GM13977 (cell line): Measurements from ENCODE around the gene CSTF2.

ENCODE experiments used
- DNase-seq: peaks from one replicate; pipeline ENCODE4 v3.0.0; 2012; ENCODE audit warnings: low spot score
- in situ Hi-C: fragments of 300-500 bp; cut with MboI; formaldehyde crosslinking; loops from one replicate; pipeline ENCODE4 v1.12.0; 2022; ENCODE audit warnings: low sequenced_read_pairs, low pct_unique_long_range_greater_than_20kb, mixed read lengths, inconsistent platforms; ENCODE audit not compliant: unreplicated experiment
- TF ChIP-seq, protein P1 (sequence below): IDR thresholded peaks from 2 replicates; pipeline ENCODE4 v1.5.1; 2012; ENCODE audit warnings: mild to moderate bottlenecking, control low read depth; ENCODE audit not compliant: insufficient read depth; ENCODE audit errors: extremely low read depth, missing control alignments

Gene CSTF2

DNA sequence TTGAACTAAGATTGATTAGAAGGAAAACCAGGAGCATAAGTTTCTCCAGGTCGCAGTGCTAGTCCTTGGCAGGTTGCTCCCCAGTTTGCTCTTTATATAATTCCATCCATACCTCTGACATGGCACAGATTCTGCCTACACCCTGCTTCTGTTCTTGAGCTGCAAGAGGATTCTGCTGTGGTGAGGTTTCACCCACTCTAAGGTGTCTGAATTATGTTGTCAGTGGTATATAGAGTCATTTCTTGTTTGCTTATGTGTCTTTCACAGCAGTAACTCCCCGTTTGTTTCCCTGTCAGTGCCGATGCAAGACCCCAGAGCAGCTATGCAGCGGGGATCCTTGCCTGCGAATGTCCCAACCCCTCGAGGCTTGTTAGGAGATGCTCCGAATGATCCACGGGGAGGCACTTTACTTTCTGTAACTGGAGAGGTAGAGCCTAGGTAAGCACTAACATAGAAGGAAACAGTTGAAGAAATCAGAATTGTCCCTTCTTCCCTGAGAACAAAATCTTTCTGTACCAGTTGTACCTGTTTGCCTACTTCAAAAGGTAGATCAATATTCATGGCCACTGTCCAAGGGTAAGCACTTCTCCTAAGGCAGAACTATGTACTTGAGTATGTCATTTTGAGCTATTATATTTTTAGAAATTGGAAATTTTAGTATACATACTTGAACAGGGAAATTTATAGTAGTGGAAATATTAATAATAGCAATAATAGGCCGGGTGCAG lies 11.2 kb downstream of the CSTF2 start:
- no peak for DNase-seq
- TF ChIP-seq, protein P1, sequence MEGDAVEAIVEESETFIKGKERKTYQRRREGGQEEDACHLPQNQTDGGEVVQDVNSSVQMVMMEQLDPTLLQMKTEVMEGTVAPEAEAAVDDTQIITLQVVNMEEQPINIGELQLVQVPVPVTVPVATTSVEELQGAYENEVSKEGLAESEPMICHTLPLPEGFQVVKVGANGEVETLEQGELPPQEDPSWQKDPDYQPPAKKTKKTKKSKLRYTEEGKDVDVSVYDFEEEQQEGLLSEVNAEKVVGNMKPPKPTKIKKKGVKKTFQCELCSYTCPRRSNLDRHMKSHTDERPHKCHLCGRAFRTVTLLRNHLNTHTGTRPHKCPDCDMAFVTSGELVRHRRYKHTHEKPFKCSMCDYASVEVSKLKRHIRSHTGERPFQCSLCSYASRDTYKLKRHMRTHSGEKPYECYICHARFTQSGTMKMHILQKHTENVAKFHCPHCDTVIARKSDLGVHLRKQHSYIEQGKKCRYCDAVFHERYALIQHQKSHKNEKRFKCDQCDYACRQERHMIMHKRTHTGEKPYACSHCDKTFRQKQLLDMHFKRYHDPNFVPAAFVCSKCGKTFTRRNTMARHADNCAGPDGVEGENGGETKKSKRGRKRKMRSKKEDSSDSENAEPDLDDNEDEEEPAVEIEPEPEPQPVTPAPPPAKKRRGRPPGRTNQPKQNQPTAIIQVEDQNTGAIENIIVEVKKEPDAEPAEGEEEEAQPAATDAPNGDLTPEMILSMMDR = no peak
- in situ Hi-C loops = no loop called here

DNA sequence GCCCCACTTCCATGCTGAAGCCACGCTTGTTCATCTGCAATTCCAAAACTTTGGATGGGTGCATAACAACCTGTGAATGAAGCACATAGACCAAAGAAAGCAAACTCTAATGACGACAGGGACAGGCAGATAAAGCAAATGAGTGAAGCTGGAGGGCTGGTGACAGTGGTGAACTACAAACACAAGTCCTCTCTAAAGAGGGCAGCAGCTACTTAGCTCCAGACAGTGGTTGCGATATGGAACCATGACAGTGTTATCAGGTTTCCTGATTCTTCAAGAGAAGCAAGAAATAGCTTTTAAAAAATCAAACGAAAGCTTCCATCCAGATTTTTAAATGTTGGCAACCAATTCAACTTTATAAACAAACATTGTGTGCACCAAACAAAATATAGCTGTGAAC lies 30.1 kb downstream of the CSTF2 start:
- no peak for DNase-seq
- TF ChIP-seq, protein P1 = no peak
- in situ Hi-C loops = no loop called here

DNA sequence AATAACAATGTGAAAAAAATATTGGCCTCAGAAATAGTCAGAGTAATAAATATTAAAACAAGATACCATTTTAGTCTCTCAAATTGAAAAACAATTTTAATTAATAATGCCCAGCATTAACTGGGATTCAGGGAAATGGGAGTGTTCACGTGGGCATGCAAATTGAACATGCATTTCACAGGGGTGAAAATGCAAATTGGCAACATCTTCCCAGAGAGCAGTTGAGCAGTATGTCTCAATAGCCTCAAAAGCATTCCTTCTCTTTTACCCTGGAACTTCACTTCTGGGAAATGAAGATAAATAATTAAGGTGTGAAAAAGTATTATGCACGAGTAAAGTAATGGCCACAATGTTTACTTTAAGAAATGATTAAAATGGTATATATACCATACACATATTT lies 32.6 kb downstream of the CSTF2 start:
- no peak for DNase-seq
- TF ChIP-seq, protein P1 = no peak
- in situ Hi-C loops = no loop called here

DNA sequence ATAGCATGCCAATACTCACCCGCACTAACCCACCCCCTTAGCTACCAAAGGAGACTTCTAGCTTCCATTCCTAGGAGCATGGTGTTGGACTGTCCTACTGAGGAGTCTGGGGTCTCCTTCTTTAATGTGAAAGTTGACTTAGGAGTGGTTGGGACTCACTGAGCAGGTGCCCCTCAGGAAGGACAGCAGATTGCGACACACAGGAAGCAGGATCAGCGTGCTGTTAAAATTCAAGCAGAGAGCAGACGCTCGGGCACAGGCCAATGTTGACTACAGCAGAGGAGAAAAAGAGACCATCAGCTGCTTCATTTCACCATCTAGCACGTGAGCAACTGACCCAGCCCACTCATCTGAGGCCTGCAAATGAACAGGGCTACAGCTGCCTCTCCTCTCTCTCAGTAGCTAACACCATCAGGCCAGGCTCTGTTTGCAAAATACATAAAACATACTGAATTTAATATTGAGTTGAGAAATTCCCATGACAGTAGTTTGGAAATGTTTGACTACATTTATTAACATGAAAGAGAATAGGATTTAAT lies 43.2 kb downstream of the CSTF2 start:
- in situ Hi-C loops = no loop called here
- DNase-seq = no peak
- TF ChIP-seq, protein P1 = no peak

DNA sequence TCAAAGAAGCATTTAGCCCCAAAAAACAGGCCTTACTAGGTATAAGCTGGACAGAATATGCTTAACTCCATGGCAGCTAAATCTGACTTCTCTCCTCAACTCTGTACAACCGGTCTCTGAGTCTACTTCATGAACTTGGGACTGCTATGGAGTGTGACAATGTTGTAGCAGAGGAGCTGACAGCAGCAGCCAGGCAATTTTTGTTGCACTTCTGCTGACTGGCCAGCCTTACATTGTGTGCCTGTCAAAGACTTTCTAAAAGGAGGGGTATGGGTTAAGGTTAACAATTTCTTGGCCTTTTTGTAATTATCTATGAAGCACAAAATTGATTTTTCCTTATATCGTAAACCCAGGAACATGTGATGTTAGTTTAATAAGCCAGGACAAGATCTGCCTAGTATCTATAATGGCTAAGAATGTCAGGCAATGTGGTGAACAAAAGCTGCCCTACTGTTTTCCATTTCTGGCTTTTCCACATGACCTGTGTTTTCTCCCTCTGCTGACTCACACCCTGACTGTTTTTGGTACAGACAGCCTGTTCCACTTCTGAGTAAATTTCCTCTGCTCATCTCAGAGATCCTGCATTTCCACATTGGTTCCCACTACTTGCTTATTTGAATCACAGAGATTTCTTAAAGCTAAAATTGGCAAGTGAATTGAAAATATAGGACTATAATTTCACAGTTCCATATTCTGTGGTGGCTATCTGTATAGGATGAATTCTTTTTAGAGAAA lies 44.6 kb downstream of the CSTF2 start:
- DNase-seq = no peak
- TF ChIP-seq, protein P1 = no peak
- in situ Hi-C loops = no loop called here

DNA sequence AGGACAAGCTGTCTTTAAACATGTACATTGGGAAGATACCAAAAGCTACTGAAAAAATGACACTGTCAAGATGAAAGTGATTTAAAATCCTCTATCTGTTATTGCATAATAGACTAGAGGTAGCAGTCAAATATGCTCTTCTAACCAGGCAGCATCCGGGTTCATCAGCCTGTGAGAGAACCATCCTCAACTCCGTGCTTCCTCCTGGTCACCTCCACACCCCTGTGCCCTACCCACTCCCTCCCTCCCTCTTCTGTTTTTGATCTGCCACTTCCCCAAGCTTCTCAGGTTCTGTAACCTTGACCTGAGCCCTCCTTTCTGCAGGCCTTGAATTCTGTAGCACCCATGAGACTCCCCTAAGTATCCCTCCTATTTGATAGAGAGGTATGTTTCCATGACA lies 48.1 kb downstream of the CSTF2 start:
- no peak for DNase-seq
- in situ Hi-C loops = no loop called here
- TF ChIP-seq, protein P1 = no peak
